ENCODE measurements around the gene B4GALT7.

- TF ChIP-seq REST (IDR thresholded peaks at IDR 0.05; ENCODE audit: low read depth) (no peak), CEBPB (IDR thresholded peaks at IDR 0.05) (no peak), TAF1 (IDR thresholded peaks at IDR 0.05; ENCODE audit: low read depth) (no peak), EP300 (IDR thresholded peaks at IDR 0.05; ENCODE audit: borderline replicate concordance) (no peak), TEAD4 (IDR thresholded peaks at IDR 0.05) (no peak), TCF12 (IDR thresholded peaks at IDR 0.05; ENCODE audit: low read depth) (no peak), YY1 (IDR thresholded peaks at IDR 0.05; ENCODE audit: low read depth) (no peak), EGR1 (IDR thresholded peaks at IDR 0.05) (no peak), RAD21 (IDR thresholded peaks at IDR 0.05; ENCODE audit: low read depth) (no peak)
Observed at GRCh38 chr5:177598477-177598876, 1.5 kb upstream of the B4GALT7 start.
